Measurements from ENCODE around the gene SMIM38. TPM values are rescaled to one million over a fixed set of nuclear protein-coding genes. Genes with fewer than 3 reads are reported as not detected.

The SMIM38 gene
- total RNA-seq, 2 experiments from 2014 or later, result 0.18 TPM; not detected in 1

DNA sequence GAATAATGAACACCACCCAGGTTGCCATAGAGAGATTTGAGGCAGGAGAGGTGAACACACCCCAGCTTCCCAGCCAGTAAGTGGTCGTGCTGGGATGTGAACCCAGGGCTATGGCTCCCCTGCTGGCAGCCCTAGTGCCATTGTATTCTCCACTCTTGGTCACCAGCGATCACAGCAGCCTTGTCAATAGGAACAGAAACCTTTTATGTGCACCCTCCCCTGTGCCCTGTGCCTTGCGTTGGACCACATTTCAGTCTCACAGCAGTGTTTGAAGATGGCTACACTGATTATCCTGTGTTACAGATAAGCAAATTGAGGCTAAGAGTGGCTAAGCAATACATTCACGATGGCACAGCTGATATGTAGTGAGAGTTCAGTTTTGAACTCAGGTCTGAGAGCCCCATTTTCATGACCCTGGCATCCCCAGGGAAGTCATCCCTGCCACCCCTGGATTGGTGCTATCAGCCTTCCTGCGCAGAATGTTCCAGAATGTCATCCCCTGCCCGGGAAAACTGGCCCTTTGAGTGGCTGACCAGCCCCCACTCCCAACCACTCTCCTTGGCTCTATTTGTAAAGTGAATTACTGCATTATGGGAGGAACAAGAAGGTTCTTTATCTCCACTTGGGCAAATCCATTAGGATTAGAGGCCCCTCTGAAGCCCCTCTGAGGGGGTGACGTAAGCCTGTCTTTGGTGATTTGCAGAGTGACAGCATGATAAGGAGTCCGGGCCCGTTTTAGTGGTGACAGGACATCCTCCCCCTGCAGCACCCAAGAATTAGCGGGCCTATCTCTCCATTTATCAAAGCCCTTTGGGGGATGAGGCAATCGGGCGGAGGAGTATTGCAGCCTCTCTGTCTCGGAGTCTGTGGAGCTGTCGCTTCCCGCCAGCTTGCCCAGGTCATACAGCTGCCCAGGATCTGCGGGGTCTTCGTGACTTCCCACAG lies 30.9 kb downstream of the SMIM38 start:
- peaks cover 4% of the 10 kb centered on the region for H3K4me1 Mint-ChIP-seq (ENCODE audit: low read depth)
- ChIA-PET POLR2A (no interaction called here), CTCF (no interaction called here)
- ATAC-seq (no peak), DNase-seq (no peak)
- no peaks in the 10 kb centered on the region for H3K9me3 Mint-ChIP-seq (ENCODE audit: insufficient read depth)
- H3K36me3 Mint-ChIP-seq (ENCODE audit: low read depth), result no peaks in the 10 kb centered on the region
- no peak overlapping the region for H3K27ac Mint-ChIP-seq
- H3K27me3 Mint-ChIP-seq (ENCODE audit: low read depth), result peaks cover 3% of the 10 kb centered on the region
- H3K4me3 Mint-ChIP-seq, result no peak overlapping the region

DNA sequence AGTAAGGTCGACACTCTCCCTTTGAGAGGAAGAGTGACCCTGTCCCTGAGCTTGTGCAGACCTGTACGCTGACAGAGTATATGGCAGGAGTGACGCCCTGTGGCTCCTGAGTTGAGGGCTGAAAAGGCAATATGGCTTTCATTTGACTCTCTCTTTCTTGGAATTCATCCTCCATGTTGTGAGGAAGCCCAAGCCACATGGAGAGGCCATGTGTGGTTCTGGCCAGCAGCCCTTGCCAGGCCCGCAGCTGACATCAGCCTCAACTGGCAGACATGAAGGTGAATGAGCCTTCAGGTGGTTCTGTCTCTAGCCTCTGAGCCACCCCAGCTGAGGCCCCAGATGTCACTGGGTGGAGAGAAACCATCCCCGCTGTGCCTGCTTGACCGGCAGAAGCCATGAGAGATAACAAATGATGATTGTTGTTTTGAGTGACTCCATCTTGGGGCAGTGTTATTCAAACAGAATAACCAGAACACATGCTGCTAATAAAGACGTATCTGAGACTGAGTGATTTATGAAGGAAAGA lies 31.9 kb downstream of the SMIM38 start:
- POLR2A ChIA-PET, result no interaction called here
- no peak overlapping the region for H3K4me3 Mint-ChIP-seq
- peaks cover 5% of the 10 kb centered on the region for H3K4me1 Mint-ChIP-seq (ENCODE audit: low read depth)
- H3K27me3 Mint-ChIP-seq (ENCODE audit: low read depth), result peaks cover 3% of the 10 kb centered on the region
- no peaks in the 10 kb centered on the region for H3K9me3 Mint-ChIP-seq (ENCODE audit: insufficient read depth)
- no peak overlapping the region for H3K27ac Mint-ChIP-seq
- DNase-seq (no peak), ATAC-seq (no peak)
- no peaks in the 10 kb centered on the region for H3K36me3 Mint-ChIP-seq (ENCODE audit: low read depth)
- CTCF ChIA-PET, result no interaction called here

DNA sequence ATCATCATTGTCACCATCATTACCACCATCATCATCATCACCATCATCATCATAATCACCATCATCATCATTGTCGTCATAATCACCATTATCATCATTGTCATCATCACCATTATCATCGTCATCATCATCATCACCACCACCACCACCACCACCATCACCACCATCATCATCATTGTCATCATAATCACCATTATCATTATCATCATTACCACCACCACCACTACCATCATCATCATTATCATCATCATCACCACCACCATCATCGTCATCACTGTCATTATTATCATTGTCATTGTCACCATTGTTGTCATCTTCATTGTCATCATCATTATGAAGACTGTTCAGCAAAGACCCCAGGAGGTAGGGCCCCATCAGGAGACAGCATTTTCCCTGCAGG lies 33.3 kb downstream of the SMIM38 start:
- POLR2A ChIA-PET, result no interaction called here
- Mint-ChIP-seq H3K4me1 (ENCODE audit: low read depth) (peaks cover 3% of the 10 kb centered on the region), H3K4me3 (no peak overlapping the region), H3K27me3 (ENCODE audit: low read depth) (no peaks in the 10 kb centered on the region), H3K27ac (no peak overlapping the region), H3K9me3 (ENCODE audit: insufficient read depth) (no peaks in the 10 kb centered on the region), H3K36me3 (ENCODE audit: low read depth) (no peaks in the 10 kb centered on the region)
- CTCF ChIA-PET, result no interaction called here
- ATAC-seq (no peak), DNase-seq (no peak)

DNA sequence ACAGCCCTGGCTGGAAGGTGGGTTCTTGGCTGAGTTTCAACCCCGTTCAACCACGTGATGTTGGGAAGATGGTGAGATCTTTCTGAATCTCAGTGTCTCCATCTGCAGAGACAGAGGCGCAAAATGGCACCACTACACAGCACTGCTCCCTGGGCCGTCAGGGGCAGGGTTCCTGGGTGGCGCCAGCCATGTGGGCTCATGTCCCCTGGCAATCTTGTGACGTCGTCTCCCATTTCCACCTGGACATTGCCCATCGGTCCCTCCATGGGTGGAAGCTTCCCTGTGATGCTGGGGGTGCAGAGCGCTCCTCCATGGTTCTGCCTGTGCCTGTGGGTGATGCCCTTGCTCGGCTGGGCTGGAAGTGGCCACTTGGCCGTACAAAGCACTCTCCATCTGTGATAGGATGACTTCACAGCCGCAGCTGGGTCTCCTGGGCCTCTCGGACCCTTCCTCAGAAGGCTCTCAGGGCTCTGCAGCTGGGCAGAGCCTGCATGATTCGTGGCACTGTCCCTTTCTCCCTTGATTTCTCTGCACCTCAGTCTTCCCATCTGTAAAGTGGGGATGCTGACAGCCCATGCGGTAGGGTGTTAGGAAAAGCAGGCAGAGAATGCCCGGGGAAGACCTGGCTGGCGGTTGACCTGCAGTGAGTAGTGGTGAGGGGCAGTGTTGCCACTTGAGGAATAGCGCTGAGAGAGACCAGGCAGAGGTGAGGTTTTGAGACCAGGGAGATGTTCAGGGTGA lies 35.2 kb downstream of the SMIM38 start:
- POLR2A ChIA-PET, result no interaction called here
- no peak overlapping the region for H3K27ac Mint-ChIP-seq

DNA sequence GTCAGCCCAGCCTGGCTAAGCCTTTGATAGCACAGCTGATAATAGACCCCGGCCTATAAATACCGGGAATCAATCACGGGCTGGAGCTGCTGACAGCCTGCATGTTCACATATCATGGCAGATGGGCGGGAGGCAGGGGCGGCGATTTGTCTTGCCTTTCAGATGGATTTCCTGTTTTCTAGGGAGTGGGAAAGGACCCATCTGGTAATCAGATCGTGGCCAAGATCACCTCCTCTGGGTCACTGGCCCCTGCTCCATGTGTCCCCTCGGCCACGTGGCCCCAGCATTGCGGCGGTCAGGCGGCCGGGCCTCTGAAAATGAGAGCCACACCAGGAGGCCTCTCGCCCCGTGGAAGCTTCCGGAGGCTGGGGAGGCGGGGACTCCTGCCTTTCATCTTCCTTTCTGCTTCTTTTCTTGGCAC lies 36.6 kb downstream of the SMIM38 start:
- Mint-ChIP-seq H3K4me1 (ENCODE audit: low read depth) (peaks cover 3% of the 10 kb centered on the region), H3K27me3 (ENCODE audit: low read depth) (no peaks in the 10 kb centered on the region), H3K4me3 (no peak overlapping the region), H3K9me3 (ENCODE audit: insufficient read depth) (no peaks in the 10 kb centered on the region), H3K27ac (peak overlapping the region; percentile 48), H3K36me3 (ENCODE audit: low read depth) (no peaks in the 10 kb centered on the region)
- ChIA-PET CTCF (no interaction called here), POLR2A (no interaction called here)
- no peak for ATAC-seq
- no peak for DNase-seq

More for the DNA sequence above, 35.2 kb downstream of the SMIM38 start:
- no peak for ATAC-seq
- H3K4me1 Mint-ChIP-seq (ENCODE audit: low read depth), result peaks cover 3% of the 10 kb centered on the region
- H3K27me3 Mint-ChIP-seq (ENCODE audit: low read depth), result no peaks in the 10 kb centered on the region
- CTCF ChIA-PET, result interaction anchor here (0.7 kb wide), 1 partner anchor 21 kb away, joined by 3 read pairs; no protein-coding TSS in a partner anchor
- no peak overlapping the region for H3K4me3 Mint-ChIP-seq
- no peaks in the 10 kb centered on the region for H3K9me3 Mint-ChIP-seq (ENCODE audit: insufficient read depth)
- H3K36me3 Mint-ChIP-seq (ENCODE audit: low read depth), result no peaks in the 10 kb centered on the region
- DNase-seq, result no peak

DNA sequence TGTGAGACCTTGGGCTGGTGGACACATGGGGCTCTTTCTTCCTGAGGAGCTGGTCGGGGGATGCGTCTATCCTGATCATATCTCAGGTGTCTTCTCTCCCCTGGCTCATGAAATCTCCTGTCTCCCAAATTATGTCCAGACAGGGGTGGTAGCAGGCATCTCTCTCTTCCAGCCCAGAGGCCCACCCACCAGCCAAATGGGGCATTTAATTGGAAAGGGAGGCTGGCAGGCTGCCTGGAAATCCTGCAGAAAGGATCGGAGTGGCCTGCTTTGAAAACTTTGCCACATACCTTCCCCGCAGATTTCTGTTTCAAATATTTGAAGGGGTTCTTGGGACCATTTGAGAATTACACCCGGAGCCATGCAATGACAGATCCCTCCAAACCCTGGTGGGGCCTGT lies 37.4 kb downstream of the SMIM38 start:
- Mint-ChIP-seq H3K4me1 (ENCODE audit: low read depth) (peaks cover 3% of the 10 kb centered on the region), H3K27ac (no peak overlapping the region), H3K36me3 (ENCODE audit: low read depth) (no peaks in the 10 kb centered on the region), H3K27me3 (ENCODE audit: low read depth) (no peaks in the 10 kb centered on the region), H3K9me3 (ENCODE audit: insufficient read depth) (no peaks in the 10 kb centered on the region), H3K4me3 (no peak overlapping the region)
- ChIA-PET POLR2A (no interaction called here), CTCF (no interaction called here)
- DNase-seq (no peak), ATAC-seq (no peak)

DNA sequence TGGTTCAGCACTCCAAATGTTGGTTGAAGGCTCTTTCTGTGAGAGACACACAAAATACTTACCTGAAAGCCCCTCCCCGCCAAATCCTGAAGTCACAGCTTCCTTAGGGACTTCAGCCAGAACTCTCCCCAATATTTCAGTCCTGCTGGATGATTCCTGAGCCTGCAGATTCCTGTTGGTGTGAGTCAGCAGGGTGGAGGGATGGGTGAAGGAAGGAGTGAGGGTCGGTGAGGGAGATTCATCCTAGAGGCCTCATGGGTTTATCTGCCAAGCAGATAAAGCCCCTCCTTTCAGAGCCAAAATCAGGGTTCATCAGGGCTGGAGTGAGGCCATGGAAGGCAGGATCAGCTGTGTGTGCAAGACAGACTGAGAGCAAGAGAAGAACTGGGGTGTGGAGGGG lies 37.9 kb downstream of the SMIM38 start:
- DNase-seq (no peak), ATAC-seq (no peak)
- Mint-ChIP-seq H3K27ac (no peak overlapping the region), H3K36me3 (ENCODE audit: low read depth) (no peaks in the 10 kb centered on the region), H3K4me3 (no peak overlapping the region), H3K27me3 (ENCODE audit: low read depth) (no peaks in the 10 kb centered on the region), H3K4me1 (ENCODE audit: low read depth) (peaks cover 3% of the 10 kb centered on the region), H3K9me3 (ENCODE audit: insufficient read depth) (no peaks in the 10 kb centered on the region)
- CTCF ChIA-PET, result no interaction called here
- POLR2A ChIA-PET, result no interaction called here

DNA sequence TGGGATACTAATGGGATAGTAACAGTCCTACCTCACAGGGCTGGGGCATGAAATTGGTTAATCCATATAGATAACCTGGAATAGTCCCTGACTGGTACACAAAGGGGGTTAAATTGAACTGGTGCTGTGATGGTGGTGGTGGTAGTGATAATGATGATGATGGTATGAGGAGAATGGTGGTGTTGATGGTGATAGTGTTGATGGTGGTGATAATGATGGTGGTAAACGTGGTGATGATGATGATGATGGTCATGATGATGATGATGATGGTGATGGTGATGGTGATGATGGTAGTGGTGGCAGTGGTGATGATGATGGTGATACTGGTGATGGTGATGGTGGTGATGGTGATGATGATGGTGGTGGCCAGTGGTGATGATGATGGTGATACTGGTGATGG lies 38.7 kb downstream of the SMIM38 start:
- no peaks in the 10 kb centered on the region for H3K9me3 Mint-ChIP-seq (ENCODE audit: insufficient read depth)
- CTCF ChIA-PET, result no interaction called here
- ATAC-seq, result no peak

DNA sequence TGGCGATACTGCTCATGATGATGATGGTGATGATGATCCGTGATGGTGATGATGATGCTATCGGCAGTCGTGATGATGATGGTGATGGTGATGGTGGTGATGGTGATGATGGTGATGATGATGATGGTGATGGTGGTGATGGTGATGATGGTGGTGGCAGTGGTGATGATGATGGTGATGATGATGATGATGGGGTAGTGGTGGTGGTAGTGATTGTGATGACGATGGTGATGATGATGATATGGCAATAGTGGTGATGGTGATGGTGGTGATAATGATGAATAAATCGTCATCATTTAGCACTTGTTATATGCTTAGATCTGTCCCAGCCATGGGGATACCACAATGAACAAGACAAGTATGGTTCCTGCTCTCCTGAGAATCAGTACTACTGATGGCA lies 39.2 kb downstream of the SMIM38 start:
- CTCF ChIA-PET, result no interaction called here
- Mint-ChIP-seq H3K27me3 (ENCODE audit: low read depth) (no peaks in the 10 kb centered on the region), H3K36me3 (ENCODE audit: low read depth) (no peaks in the 10 kb centered on the region), H3K4me3 (no peak overlapping the region), H3K9me3 (ENCODE audit: insufficient read depth) (no peaks in the 10 kb centered on the region), H3K27ac (no peak overlapping the region), H3K4me1 (ENCODE audit: low read depth) (peaks cover 3% of the 10 kb centered on the region)
- DNase-seq (no peak), ATAC-seq (no peak)
- POLR2A ChIA-PET, result no interaction called here

More for the DNA sequence above, 38.7 kb downstream of the SMIM38 start:
- no peaks in the 10 kb centered on the region for H3K36me3 Mint-ChIP-seq (ENCODE audit: low read depth)
- POLR2A ChIA-PET, result no interaction called here
- H3K27ac Mint-ChIP-seq, result no peak overlapping the region
- DNase-seq, result no peak
- no peaks in the 10 kb centered on the region for H3K27me3 Mint-ChIP-seq (ENCODE audit: low read depth)
- no peak overlapping the region for H3K4me3 Mint-ChIP-seq
- peaks cover 3% of the 10 kb centered on the region for H3K4me1 Mint-ChIP-seq (ENCODE audit: low read depth)

DNA sequence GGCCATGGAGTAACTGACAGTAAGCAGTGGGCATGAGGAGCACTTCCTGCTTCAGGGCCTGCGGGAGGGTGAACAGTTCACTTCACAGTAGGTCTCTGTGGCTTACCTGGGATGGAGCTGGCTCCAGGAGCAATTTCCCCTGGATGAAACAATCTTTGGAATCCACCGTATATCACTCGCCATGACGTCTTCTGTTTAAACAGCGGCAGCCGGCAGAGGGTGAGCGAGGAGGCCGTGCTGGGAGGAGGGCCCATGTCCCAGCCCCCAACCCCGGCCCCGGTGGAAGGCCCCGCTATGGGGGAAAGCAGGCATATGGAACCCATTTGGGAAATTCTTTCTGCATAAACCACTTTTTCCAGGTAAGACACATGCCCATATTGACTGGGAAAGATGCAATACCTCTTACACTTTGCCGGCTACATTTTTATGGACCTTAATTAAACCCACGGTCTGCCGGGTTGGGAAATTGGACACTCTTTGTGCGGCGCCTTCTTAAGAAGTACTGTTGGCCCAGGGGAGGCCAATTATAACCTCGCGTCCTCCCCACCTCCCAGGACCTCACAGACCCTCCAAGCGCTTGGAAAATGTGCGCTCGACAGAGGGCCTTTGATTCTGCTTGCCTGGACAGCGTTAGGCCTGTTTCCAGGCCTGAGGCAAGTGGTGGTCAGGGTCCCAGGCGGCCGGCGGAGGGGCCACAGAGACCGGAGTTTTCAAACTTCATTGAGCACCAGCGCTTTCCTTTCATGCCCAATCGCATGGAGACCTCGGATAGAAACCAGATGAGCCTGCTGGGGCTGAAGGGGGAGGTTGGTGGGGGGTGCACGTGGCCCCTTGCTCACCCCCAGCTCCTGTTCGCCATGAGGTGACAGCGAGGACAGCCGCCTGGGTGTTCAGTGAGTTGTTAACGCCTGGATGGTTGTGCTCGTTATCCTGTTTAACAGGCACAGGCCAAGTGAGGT lies 40.4 kb downstream of the SMIM38 start:
- Mint-ChIP-seq H3K4me3 (no peak overlapping the region), H3K9me3 (ENCODE audit: insufficient read depth) (no peaks in the 10 kb centered on the region), H3K36me3 (ENCODE audit: low read depth) (no peaks in the 10 kb centered on the region), H3K27me3 (ENCODE audit: low read depth) (no peaks in the 10 kb centered on the region), H3K4me1 (ENCODE audit: low read depth) (peaks cover 3% of the 10 kb centered on the region), H3K27ac (no peak overlapping the region)
- DNase-seq (no peak), ATAC-seq (no peak)
- POLR2A ChIA-PET, result no interaction called here
- CTCF ChIA-PET, result no interaction called here

DNA sequence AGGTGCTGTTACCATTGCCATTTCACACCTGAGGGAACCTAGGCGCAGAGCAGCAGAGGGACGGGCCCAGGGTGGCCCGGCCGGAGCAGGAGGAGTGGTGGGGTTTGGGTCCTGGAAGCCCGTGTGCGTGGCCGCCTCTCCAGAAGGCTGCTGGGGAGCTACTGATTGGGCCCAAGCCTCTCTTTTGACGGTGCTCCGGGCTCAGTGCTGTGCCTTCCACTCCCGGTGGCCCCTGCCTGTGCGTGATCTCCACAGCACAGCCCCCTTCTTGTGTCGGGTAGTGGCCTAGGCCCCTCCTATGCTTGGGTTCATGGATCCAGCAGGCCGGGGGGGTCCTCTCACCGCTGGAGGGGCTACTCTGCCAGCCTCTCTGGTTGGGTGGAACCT lies 41.0 kb downstream of the SMIM38 start:
- DNase-seq (no peak), ATAC-seq (no peak)
- Mint-ChIP-seq H3K27me3 (ENCODE audit: low read depth) (no peaks in the 10 kb centered on the region), H3K9me3 (ENCODE audit: insufficient read depth) (no peaks in the 10 kb centered on the region), H3K27ac (no peak overlapping the region), H3K4me1 (ENCODE audit: low read depth) (peaks cover 3% of the 10 kb centered on the region), H3K36me3 (ENCODE audit: low read depth) (no peaks in the 10 kb centered on the region), H3K4me3 (no peak overlapping the region)
- ChIA-PET CTCF (no interaction called here), POLR2A (no interaction called here)
